Smooth muscle cell (in vitro differentiated cells): ENCODE measurements around the gene RNF114. TPM values are rescaled to one million over a fixed set of nuclear protein-coding genes. Genes with fewer than 3 reads are reported as not detected.
"Not testable (repeated sequence)": the region's sequence is repeated elsewhere in the genome, so short reads cannot be mapped to it uniquely, and the experiment has no call there.

Source experiments
- DNase-seq: peaks from one replicate; lab custom pipeline; 2025; ENCODE audit not compliant: unreplicated experiment; lab: John Stamatoyannopoulos, UW
- H2AFZ ChIP-seq: fragments of 200-600 bp; sonication (generic); 2 replicates; pipeline ENCODE4 v1.6.0; 2016; ENCODE audit warnings: antibody characterized with exemption, low read depth, mild to moderate bottlenecking
- H3F3A ChIP-seq: fragments of 200-600 bp; sonication (generic); 2 replicates; pipeline ENCODE4 v1.6.0; 2017; ENCODE audit warnings: antibody characterized with exemption, low read depth
- H3K27ac ChIP-seq: fragments of 200-600 bp; sonication (generic); 2 replicates; pipeline ENCODE4 v1.5.1; 2016; ENCODE audit warnings: low read depth, mild to moderate bottlenecking
- H3K27me3 ChIP-seq: fragments of 200-600 bp; sonication (generic); 2 replicates; pipeline ENCODE4 v1.6.1; 2016; ENCODE audit warnings: low read depth, mild to moderate bottlenecking
- H3K36me3 ChIP-seq: fragments of 200-600 bp; sonication (generic); 2 replicates; pipeline ENCODE4 v1.5.1; 2016; ENCODE audit warnings: low read depth
- H3K4me1 ChIP-seq: fragments of 200-600 bp; sonication (generic); 2 replicates; pipeline ENCODE4 v1.5.1; 2016; ENCODE audit warnings: low read depth
- H3K4me2 ChIP-seq: fragments of 200-600 bp; sonication (generic); 2 replicates; pipeline ENCODE4 v1.6.0; 2016; ENCODE audit warnings: mild to moderate bottlenecking
- H3K4me3 ChIP-seq: fragments of 200-600 bp; sonication (generic); 2 replicates; pipeline ENCODE4 v1.5.1; 2016; ENCODE audit warnings: mild to moderate bottlenecking
- H3K79me2 ChIP-seq: fragments of 200-600 bp; sonication (generic); 2 replicates; pipeline ENCODE4 v1.6.0; 2016; ENCODE audit warnings: low read depth, mild to moderate bottlenecking
- H3K9ac ChIP-seq: fragments of 200-600 bp; sonication (generic); 2 replicates; pipeline ENCODE4 v1.6.0; 2016; ENCODE audit warnings: low read depth
- H3K9me3 ChIP-seq: fragments of 200-600 bp; sonication (generic); replicated peaks from 2 replicates; pipeline ENCODE4 v1.5.1; 2016; ENCODE audit warnings: low read depth
- H4K20me1 ChIP-seq: fragments of 200-600 bp; sonication (generic); 2 replicates; pipeline ENCODE4 v1.6.0; 2016; ENCODE audit warnings: low read depth
- CTCF ChIP-seq: fragments of 200-600 bp; sonication (generic); IDR thresholded peaks from 2 replicates; pipeline ENCODE4 v1.5.1; 2017; ENCODE audit warnings: borderline replicate concordance, mild to moderate bottlenecking, antibody characterized with exemption; ENCODE audit not compliant: insufficient read depth, poor library complexity, severe bottlenecking
- WGBS: methylation state at CpG from one replicate; pipeline ENCODE4 v1.1.7; 2016; ENCODE audit warnings: low lambda C conversion rate; 5-methylcytosine and 5-hydroxymethylcytosine counted together
- polyA plus RNA-seq: library from polyadenylated mRNA; unstranded; fragments of >200 nt; fragmentation: Nextera tagmentation; extraction: Ambion mirVana; gene quantifications from 2 replicates; pipeline ENCODE4 v1.2.1, GENCODE V29; 2016
- total RNA-seq: library from RNA; depleted of rRNA; stranded (reverse); fragments of >200 nt; gene quantifications from 2 replicates; pipeline ENCODE4 v1.2.3, GENCODE V29; 2014

RNF114 gene
- total and polyA plus RNA-seq, 2 experiments from 2014 or later = 54.2 to 80.5 TPM

DNA sequence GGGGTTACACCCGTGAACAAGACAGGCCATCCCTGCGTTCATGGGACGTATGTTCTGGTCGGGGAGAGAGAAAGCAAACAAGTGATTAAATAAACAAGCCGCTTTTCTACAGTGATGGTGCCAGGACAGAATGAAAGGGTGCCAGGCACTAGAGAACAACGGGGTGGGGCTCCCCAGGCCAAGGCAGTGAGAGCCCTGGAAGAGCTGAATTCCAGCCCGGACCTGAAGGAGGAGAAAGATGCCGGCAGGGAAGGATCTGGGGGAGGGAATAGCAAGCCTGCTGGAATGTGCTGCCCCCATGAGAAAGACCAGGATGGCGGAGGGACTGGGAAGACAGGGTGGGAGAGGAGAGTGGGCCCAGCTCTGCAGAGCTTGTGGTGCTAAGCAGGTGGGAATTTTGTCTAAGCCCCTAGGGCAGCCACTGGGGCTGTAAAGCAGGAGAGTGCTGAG lies 54.1 kb downstream of the RNF114 start:
- Histone ChIP-seq H3K36me3 (no peaks in the 10 kb centered on the region), H3K4me2 (peak overlapping the region; percentile 78), H3K9me3 (no peaks in the 10 kb centered on the region), H3K9ac (peak overlapping the region; percentile 50), H4K20me1 (peaks cover 21% of the 10 kb centered on the region), H3K4me3 (no peak overlapping the region), H3K27me3 (no peaks in the 10 kb centered on the region), H3K27ac (peak overlapping the region; percentile 91), H3K79me2 (peaks cover 14% of the 10 kb centered on the region), H3K4me1 (peaks cover 42% of the 10 kb centered on the region), H3F3A (peaks cover 38% of the 10 kb centered on the region), H2AFZ (no peak overlapping the region)
- 54% methylated on average over 9 of the region's 9 CpGs for WGBS
- DNase-seq = no peak
- no peak for TF ChIP-seq CTCF

GRCh38 chr20:49993301-49993751 lies 57.1 kb downstream of the RNF114 start:
- no peaks in the 10 kb centered on the region for H3K9me3 ChIP-seq
- peaks cover 24% of the 10 kb centered on the region for H3K4me1 ChIP-seq
- H3K4me3 ChIP-seq = no peak overlapping the region
- DNase-seq = no peak
- 87% methylated on average over 6 of the region's 6 CpGs for WGBS
- H3F3A ChIP-seq = peaks cover 11% of the 10 kb centered on the region
- no peaks in the 10 kb centered on the region for H3K79me2 ChIP-seq
- H3K27ac ChIP-seq = no peak overlapping the region
- no peak for TF ChIP-seq CTCF
- H3K9ac ChIP-seq = no peak overlapping the region
- H3K27me3 ChIP-seq = no peaks in the 10 kb centered on the region
- H4K20me1 ChIP-seq = no peaks in the 10 kb centered on the region
- no peaks in the 10 kb centered on the region for H3K36me3 ChIP-seq
- H2AFZ ChIP-seq = no peak overlapping the region
- no peak overlapping the region for H3K4me2 ChIP-seq

DNA sequence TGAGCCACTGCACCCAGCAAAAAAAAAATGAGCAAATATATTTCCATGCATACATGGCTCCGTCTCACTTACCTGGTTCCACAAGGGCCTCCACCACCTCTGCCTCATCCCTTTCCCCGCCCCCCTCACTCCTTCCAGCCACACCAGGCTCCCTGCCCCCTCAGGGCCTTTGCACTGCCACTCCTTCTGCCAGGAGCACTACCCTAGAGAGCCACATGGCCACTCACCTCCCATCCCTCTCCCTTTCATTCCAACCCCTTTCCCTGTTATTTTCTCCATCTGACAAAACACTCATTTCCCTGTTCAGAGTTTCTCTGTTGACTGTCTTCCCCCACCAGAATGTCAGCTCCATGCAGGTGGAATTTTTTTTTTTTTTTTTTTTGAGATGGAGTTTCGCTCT lies 59.4 kb downstream of the RNF114 start:
- 94% methylated on average over 3 of the region's 3 CpGs for WGBS
- Histone ChIP-seq H3K27ac (no peak overlapping the region), H3K4me1 (peaks cover 3% of the 10 kb centered on the region), H3K36me3 (no peaks in the 10 kb centered on the region), H3K9ac (no peak overlapping the region), H3K27me3 (no peaks in the 10 kb centered on the region), H3F3A (peaks cover 3% of the 10 kb centered on the region), H3K79me2 (no peaks in the 10 kb centered on the region), H2AFZ (no peak overlapping the region), H3K4me2 (no peak overlapping the region), H3K9me3 (no peaks in the 10 kb centered on the region), H4K20me1 (no peaks in the 10 kb centered on the region), H3K4me3 (no peak overlapping the region)
- TF ChIP-seq CTCF = no peak
- DNase-seq = no peak

- H3K9ac ChIP-seq, H3F3A ChIP-seq, DNase-seq, H3K79me2 ChIP-seq, H3K4me3 ChIP-seq, H2AFZ ChIP-seq, H3K4me2 ChIP-seq, H3K27me3 ChIP-seq, H3K9me3 ChIP-seq, H3K4me1 ChIP-seq, H3K27ac ChIP-seq, H3K36me3 ChIP-seq, H4K20me1 ChIP-seq: not testable (repeated sequence)
- 88% methylated on average over 15 of the region's 15 CpGs for WGBS
Observed at GRCh38 chr20:49998478-49999188, 62.4 kb downstream of the RNF114 start.
